ENCODE measurements around the gene CD74. TPM values are rescaled to one million over a fixed set of nuclear protein-coding genes. Genes with fewer than 3 reads are reported as not detected.

CD74 gene
- total RNA-seq, 4 donors from 2014 or later = 397 to 1,386 (median 625) TPM

Other genes with a start within 250 kb of the CD74 start
- gene CDX1, start 246.1 kb downstream of the CD74 start, total RNA-seq = not detected
- under 1 TPM in 1 of 4 donors, not detected in 3; 0.17 TPM for gene SLC6A7, start 222.8 kb downstream of the CD74 start, total RNA-seq
- gene CAMK2A, start 123.1 kb downstream of the CD74 start, total RNA-seq = not detected
- 1 to 10 TPM in 1 of 4 donors, under 1 TPM in 3; 0.17 to 1.5 (median 0.43) TPM for gene ARSI, start 110.0 kb downstream of the CD74 start, total RNA-seq
- 10 to 100 TPM; 18.2 to 29.0 (median 19.9) TPM for gene TCOF1, start 55.2 kb downstream of the CD74 start, total RNA-seq
- gene RPS14, start 36.8 kb upstream of the CD74 start, total RNA-seq = 1,000 to 10,000 TPM; 2,464 to 2,979 (median 2,566) TPM
- gene NDST1, start 95.2 kb upstream of the CD74 start, total RNA-seq = 100 to 1,000 TPM in 1 of 4 donors, 10 to 100 TPM in 3; 32.4 to 104 (median 42.6) TPM
- gene SYNPO, start 227.8 kb upstream of the CD74 start, total RNA-seq = 10 to 100 TPM; 12.2 to 40.7 (median 21.4) TPM
- under 1 TPM in 1 of 4 donors, not detected in 3; 0.22 TPM for gene MYOZ3, start 248.3 kb upstream of the CD74 start, total RNA-seq

Measured in subcutaneous adipose tissue (tissue), 4 donors.